HCT116 (cell line): Measurements from ENCODE around the gene CDHR5. TPM values are rescaled to one million over a fixed set of nuclear protein-coding genes. Genes with fewer than 3 reads are reported as not detected.

Experiments
- ATAC-seq: fragments of 200-7000 bp; cut with Tn5 transposase; 2 replicates; pipeline ENCODE4 v1.9.1; 2020; ENCODE audit warnings: mild to moderate bottlenecking, moderate library complexity
- BruUV-seq: library from RNA; stranded (reverse); fragments of 400-500 nt; replicated peaks from 2 replicates; lab custom pipeline; 2021; lab: Mats Ljungman, UMichigan
- CTCF ChIA-PET: fragments of 300-600 bp; sonication (Branson Sonifier 250); formaldehyde crosslinking; loops from one replicate; lab custom pipeline; 2021; ENCODE audit warnings: antibody characterized with exemption; lab: Charles Lee
- POLR2A ChIA-PET: fragments of 300-600, 350-600 bp; sonication (Branson Sonifier 250); formaldehyde crosslinking; loops from one replicate; lab custom pipeline; 2021; ENCODE audit warnings: antibody characterized with exemption; lab: Charles Lee
- RAD21 ChIA-PET, 2 experiments: fragments of 300-600 bp; sonication (Branson Sonifier 250); formaldehyde crosslinking; loops; one replicate each; lab custom pipeline; 2023; ENCODE audit warnings: low total read pairs in 2 of 2; ENCODE audit not compliant: uncharacterized antibody in 2 of 2, unreplicated experiment in 2 of 2, low non-redundant PET in 1 of 2; lab: Charles Lee
- DNase-seq: peaks from one replicate; pipeline ENCODE4 v3.0.0-alpha.2; 2010; ENCODE audit warnings: low read depth, low spot score
- H2AFZ ChIP-seq: fragments of 200-600 bp; shearing (Covaris generic), sonication (generic); 2 replicates; pipeline ENCODE4 v1.6.1; 2017; ENCODE audit warnings: low read depth, mixed run types, mixed read lengths, antibody characterized with exemption, low read length; ENCODE audit not compliant: poor library complexity, severe bottlenecking
- H3K27ac ChIP-seq: 2 replicates; pipeline ENCODE4 v1.5.1; 2012; ENCODE audit warnings: low read depth, low read length
- H3K27me3 ChIP-seq: fragments of 200-600 bp; sonication (generic); 2 replicates; pipeline ENCODE4 v1.6.1; 2016; ENCODE audit warnings: mixed run types, low read length, mixed read lengths; ENCODE audit not compliant: insufficient read depth
- H3K36me3 ChIP-seq, 2 experiments: fragments of 200-500 bp in 1 of 2; fragments of 200-600 bp in 1 of 2; sonication (Bioruptor generic) in 1 of 2; sonication (generic) in 1 of 2; 2 replicates each; pipeline versions ENCODE4 v1.5.1 to v1.6.1; 2014 to 2016; ENCODE audit warnings: low read length in 2 of 2, inconsistent platforms in 1 of 2, mixed read lengths in 1 of 2, mixed run types in 1 of 2; ENCODE audit not compliant: insufficient read depth in 2 of 2, control insufficient read depth in 1 of 2
- H3K4me1 ChIP-seq, 2 experiments: fragments of 200-600 bp in 1 of 2; sonication (generic) in 1 of 2; 2 replicates each; pipeline versions ENCODE4 v1.5.1 to v1.6.1; 2012 to 2017; ENCODE audit warnings: low read length in 2 of 2, inconsistent platforms in 1 of 2, mild to moderate bottlenecking in 1 of 2, mixed read lengths in 1 of 2, mixed run types in 1 of 2, moderate library complexity in 1 of 2; ENCODE audit not compliant: insufficient read depth in 2 of 2, control insufficient read depth in 1 of 2
- H3K4me2 ChIP-seq: fragments of 200-600 bp; sonication (generic); 2 replicates; pipeline ENCODE4 v1.6.1; 2017; ENCODE audit warnings: mixed run types, low read length, mixed read lengths
- H3K4me3 ChIP-seq, 2 experiments: fragments of 200-600 bp in 1 of 2; sonication (generic) in 1 of 2; replicated peaks in 1 of 2; 2 replicates each; pipeline ENCODE4 v1.5.1; 2011 to 2016; ENCODE audit warnings: low read length in 2 of 2, control low read depth in 1 of 2, low read depth in 1 of 2, mild to moderate bottlenecking in 1 of 2, mixed read lengths in 1 of 2, mixed run types in 1 of 2
- H3K79me2 ChIP-seq: fragments of 200-600 bp; sonication (generic); 2 replicates; pipeline ENCODE4 v1.6.1; 2017; ENCODE audit warnings: mild to moderate bottlenecking, mixed run types, low read length, moderate library complexity, mixed read lengths; ENCODE audit not compliant: insufficient read depth
- H3K9ac ChIP-seq: fragments of 200-600 bp; sonication (generic); 2 replicates; pipeline ENCODE4 v1.6.1; 2016; ENCODE audit warnings: low read length, mixed read lengths
- H3K9me2 ChIP-seq: fragments of 200-600 bp; sonication (generic), shearing (Covaris generic); 2 replicates; pipeline ENCODE4 v1.6.1; 2017; ENCODE audit warnings: mixed run types, mild to moderate bottlenecking, moderate library complexity; ENCODE audit not compliant: insufficient read depth
- H3K9me3 ChIP-seq, 2 experiments: fragments of 200-500 bp in 1 of 2; fragments of 200-600 bp in 1 of 2; sonication (Bioruptor generic) in 1 of 2; sonication (generic) in 1 of 2; 2 replicates each; pipeline ENCODE4 v1.6.1; 2014 to 2017; ENCODE audit warnings: low read length in 2 of 2, mixed read lengths in 2 of 2, inconsistent platforms in 1 of 2, low read depth in 1 of 2, mild to moderate bottlenecking in 1 of 2, mixed run types in 1 of 2, moderate library complexity in 1 of 2; ENCODE audit not compliant: control insufficient read depth in 1 of 2, insufficient read depth in 1 of 2
- H4K20me1 ChIP-seq: fragments of 200-600 bp; sonication (generic), shearing (Covaris generic); 2 replicates; pipeline ENCODE4 v1.6.1; 2017; ENCODE audit warnings: mixed run types, mild to moderate bottlenecking, moderate library complexity; ENCODE audit not compliant: insufficient read depth
- CBX3 ChIP-seq: IDR thresholded peaks from 2 replicates; pipeline ENCODE4 v1.6.1; 2012; ENCODE audit warnings: low read depth
- CEBPB ChIP-seq: IDR thresholded peaks from 2 replicates; pipeline ENCODE4 v1.6.1; 2012; ENCODE audit warnings: low read depth
- ELF1 ChIP-seq: IDR thresholded peaks from 2 replicates; pipeline ENCODE4 v1.6.1; 2012; ENCODE audit warnings: low read depth, borderline replicate concordance
- EZH2phosphoT487 ChIP-seq: fragments of 200-600 bp; IDR thresholded peaks from 2 replicates; pipeline ENCODE4 v1.6.1; 2018; ENCODE audit warnings: antibody characterized with exemption, borderline replicate concordance
- MAX ChIP-seq: IDR thresholded peaks from 2 replicates; pipeline ENCODE4 v1.6.1; 2012
- POLR2A ChIP-seq: IDR thresholded peaks from 2 replicates; pipeline ENCODE4 v1.7.0; 2011; ENCODE audit warnings: borderline replicate concordance; ENCODE audit not compliant: insufficient read depth, insufficient read length; ENCODE audit errors: extremely low read depth
- POLR2AphosphoS5 ChIP-seq: IDR thresholded peaks from 2 replicates; pipeline ENCODE4 v1.6.1; 2011; ENCODE audit warnings: mild to moderate bottlenecking, low read depth, low read length, moderate library complexity
- REST ChIP-seq: IDR thresholded peaks from 2 replicates; pipeline ENCODE4 v1.6.1; 2012; ENCODE audit warnings: low read depth
- SIN3A ChIP-seq: IDR thresholded peaks from 2 replicates; pipeline ENCODE4 v1.6.1; 2012; ENCODE audit warnings: low read depth
- SP1 ChIP-seq: IDR thresholded peaks from 2 replicates; pipeline ENCODE4 v1.6.1; 2012; ENCODE audit warnings: low read depth
- YY1 ChIP-seq: IDR thresholded peaks from 2 replicates; pipeline ENCODE4 v1.6.1; 2011; ENCODE audit warnings: low read length, low read depth, moderate library complexity, mild to moderate bottlenecking; ENCODE audit not compliant: insufficient replicate concordance; ENCODE audit errors: extremely low read depth
- ZBTB33 ChIP-seq: IDR thresholded peaks from 2 replicates; pipeline ENCODE4 v1.6.1; 2011; ENCODE audit warnings: mild to moderate bottlenecking, low read length, moderate library complexity; ENCODE audit not compliant: insufficient replicate concordance; ENCODE audit errors: extremely low read depth
- ZFX ChIP-seq: fragments of 450-650 bp; IDR thresholded peaks from 2 replicates; pipeline ENCODE4 v1.6.1; 2017
- ZNF274 ChIP-seq: fragments of 200-500 bp; sonication (Bioruptor generic); IDR thresholded peaks from 2 replicates; pipeline ENCODE4 v1.6.1; 2014; ENCODE audit warnings: mild to moderate bottlenecking, low read depth, low read length, inconsistent platforms
- intact Hi-C: fragments of 100-400 bp; cut with micrococcal nuclease; formaldehyde crosslinking; loops from 2 replicates; pipeline ENCODE4 v1.10.0; 2022
- total RNA-seq: library from RNA; stranded (reverse); gene quantifications from one replicate; pipeline ENCODE4 v1.2.1, GENCODE V29; 2021; ENCODE audit not compliant: unreplicated experiment

CDHR5 gene
- total RNA-seq, 1 experiment from 2014 or later = not detected

GRCh38 chr11:592918-593317 lies 31.8 kb downstream of the CDHR5 start:
- no peak for DNase-seq
- RAD21 ChIA-PET = no interaction called here
- BruUV-seq = no TSS peak
- CTCF ChIA-PET = no interaction called here
- H3K4me2 ChIP-seq = no peak overlapping the region
- no peak for ATAC-seq
- no peaks in the 10 kb centered on the region for H3K9me3 ChIP-seq
- H3K9me2 ChIP-seq = no peaks in the 10 kb centered on the region
- no peak overlapping the region for H3K27ac ChIP-seq
- H3K9ac ChIP-seq = no peak overlapping the region
- no peaks in the 10 kb centered on the region for H4K20me1 ChIP-seq
- H3K4me3 ChIP-seq = no peak overlapping the region
- peaks cover 66 to 67% of the 10 kb centered on the region in 2 experiments for H3K36me3 ChIP-seq
- H2AFZ ChIP-seq = no peak overlapping the region
- peaks cover 84% of the 10 kb centered on the region for H3K79me2 ChIP-seq
- intact Hi-C loops = no loop called here
- POLR2A ChIA-PET = no interaction called here
- H3K27me3 ChIP-seq = no peaks in the 10 kb centered on the region
- H3K4me1 ChIP-seq = peaks cover 0 to 8% of the 10 kb centered on the region in 2 experiments; a peak in 2 of 4 replicates
- TF ChIP-seq POLR2A (no peak), ZBTB33 (no peak), ZFX (no peak), POLR2AphosphoS5 (no peak), MAX (no peak), SIN3A (no peak), YY1 (no peak), REST (no peak), SP1 (no peak), ZNF274 (no peak), CBX3 (no peak), EZH2phosphoT487 (no peak), CEBPB (no peak), ELF1 (no peak)
